ENCODE results near the gene RHCE.
"Not testable (repeated sequence)": the region's sequence is repeated elsewhere in the genome, so short reads cannot be mapped to it uniquely, and the experiment has no call there.

Gene RHCE

DNA sequence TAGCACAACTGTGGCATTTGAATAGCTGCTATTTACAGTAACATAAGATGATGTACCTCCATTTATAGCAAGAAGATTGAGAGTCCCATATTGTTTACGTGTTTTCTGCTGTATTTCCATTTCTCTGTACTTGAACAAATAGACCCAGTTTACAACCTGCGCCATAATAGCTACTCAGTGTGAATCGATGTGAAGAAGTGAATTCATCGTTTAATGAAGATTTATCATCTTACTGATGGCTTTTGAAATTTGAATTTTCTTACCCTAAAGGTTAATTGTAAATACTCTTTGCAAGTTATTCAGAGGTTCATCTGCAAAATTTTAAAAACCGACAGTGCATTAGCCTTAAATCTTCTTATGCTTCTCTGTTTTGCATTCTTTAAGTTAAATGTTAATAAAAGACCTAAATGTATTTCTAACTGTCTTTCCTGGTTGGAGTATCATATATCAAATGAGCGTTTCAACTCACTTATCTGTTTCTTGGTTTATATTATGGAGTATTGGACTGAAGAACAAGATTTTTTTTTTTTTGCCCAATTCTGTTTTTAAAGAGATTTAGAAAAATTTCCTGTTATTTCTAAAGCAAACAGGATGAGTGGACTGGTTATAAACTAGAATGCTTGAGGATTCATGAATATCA lies 12.2 kb upstream of the RHCE start:
- no peak for DNase-seq

DNA sequence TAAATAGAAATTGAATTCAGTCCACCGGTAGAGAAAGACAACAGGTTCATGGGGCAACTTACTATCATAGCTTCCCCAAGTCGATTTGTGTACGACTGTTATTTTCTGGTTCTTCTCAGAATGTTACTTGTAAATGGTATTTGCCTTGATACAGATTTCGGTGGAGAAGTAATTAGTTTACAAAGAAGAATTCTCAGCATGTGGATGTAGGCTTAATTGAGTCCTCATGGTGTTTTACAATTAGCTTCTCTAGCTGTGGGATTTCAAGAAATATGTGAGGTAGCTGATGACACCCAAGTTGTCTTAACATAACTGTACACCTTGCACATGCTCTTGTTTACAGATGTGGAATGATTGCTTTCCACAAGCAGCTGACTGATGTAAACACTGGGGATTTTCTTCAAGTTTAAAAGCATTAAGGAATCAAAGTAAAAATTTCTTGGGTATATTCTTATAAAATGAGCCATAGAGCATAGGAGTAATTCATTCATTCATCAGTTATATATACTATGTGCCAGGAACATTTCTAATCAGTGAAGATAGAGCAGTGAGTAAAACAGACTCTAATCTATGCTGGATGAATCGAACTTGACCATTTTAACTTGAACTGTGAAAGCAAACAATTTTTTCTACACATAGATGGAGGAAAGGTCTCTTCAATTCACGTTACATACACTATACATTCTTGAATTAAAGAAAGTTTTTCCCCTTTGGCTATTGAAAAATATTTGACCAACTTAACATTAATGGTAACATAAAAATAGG lies 11.5 kb upstream of the RHCE start:
- no peak for DNase-seq

DNA sequence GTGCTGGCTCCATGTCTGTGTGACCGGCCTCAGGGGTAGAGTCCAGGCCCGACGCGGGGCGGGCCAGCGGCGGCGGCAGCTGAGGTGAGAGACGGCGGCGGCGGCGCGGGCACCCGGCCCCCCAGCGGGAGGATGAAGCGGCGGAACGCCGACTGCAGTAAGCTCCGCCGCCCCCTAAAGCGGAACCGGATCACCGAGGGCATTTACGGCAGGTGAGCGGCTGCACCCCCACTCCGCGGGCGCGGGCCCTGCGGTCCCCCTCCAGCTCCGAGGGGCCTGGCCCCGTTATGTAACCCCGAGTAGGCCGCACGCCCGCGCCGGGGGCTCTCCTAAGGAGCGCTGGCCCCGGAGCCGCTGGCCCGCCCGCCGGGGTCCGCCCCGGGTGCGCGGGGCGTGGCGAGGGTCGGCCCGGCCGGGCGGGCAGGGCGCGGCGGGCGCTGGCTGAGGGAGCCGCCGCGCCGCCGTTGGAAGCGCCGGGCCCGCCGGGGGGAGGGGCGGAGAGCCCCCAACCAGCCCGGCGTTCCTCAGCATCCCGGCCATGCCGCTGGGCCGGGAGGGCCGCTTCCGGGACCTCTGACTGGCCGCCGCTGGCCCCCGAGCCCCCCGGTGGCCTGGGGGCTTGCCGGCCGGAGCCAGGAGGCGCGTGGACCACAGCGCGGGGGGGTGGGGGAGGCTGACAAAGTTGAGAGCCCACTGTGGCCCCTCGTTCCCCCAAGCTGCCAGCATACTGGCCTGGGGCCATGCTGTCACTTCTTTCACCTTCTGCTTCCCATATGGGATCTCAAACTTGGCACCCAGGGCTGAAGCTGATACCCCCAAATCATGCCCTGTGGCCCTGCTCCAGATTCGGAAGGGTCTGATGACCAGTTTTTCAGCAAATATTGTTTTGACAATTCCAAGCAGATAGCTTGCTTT lies 10.6 kb upstream of the RHCE start:
- no peak for DNase-seq

DNA sequence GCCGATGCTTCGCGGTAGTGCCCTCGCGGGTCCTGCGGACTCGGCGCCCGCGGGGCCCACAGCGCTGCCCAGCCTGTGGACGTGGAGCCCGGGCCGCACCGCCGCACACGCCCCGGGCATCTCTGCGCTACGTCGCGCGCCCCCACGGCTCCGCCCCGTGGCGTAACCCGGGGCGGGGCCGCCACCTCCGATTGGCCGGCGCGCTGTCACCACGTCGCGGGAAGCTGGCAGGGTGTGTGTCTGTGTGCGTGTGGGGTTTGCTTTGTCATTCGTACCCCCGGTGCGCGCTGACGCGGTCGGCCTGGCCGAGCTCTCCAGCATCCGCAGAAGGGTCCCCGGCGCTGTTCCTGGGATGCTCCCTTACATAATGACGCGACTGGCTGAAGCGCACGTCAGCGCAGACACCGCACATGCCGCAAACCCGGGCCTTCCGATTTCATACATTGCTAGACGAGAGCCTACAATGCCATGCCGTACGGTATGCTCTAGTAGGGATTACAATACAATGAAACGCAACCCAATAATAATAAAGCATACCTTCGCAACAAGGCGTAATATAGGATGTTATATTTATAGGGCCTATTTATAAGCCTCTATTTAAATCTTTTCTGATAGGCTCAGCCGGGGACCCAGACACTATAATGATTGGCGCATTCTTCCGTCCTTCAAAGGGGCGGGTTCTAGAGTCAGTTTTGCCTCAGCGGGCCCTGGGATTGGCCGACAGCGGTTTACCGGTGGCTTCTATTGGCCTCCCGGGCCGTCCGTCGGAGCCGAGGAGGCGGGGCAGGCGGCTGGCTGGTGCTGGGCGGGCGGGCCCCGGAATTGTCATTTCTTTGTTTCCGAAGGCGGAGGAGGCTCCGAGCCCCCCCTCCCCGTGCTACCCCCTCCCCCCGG lies 9.7 kb upstream of the RHCE start, which contains the start of gene MACO1:
Gene MACO1, plus strand, starts transcription at position 825 of the 894 bp plus-strand sequence. CDS start 202 bp downstream, outside the sequence.
- peak; percentile 95 to 96 for DNase-seq

DNA sequence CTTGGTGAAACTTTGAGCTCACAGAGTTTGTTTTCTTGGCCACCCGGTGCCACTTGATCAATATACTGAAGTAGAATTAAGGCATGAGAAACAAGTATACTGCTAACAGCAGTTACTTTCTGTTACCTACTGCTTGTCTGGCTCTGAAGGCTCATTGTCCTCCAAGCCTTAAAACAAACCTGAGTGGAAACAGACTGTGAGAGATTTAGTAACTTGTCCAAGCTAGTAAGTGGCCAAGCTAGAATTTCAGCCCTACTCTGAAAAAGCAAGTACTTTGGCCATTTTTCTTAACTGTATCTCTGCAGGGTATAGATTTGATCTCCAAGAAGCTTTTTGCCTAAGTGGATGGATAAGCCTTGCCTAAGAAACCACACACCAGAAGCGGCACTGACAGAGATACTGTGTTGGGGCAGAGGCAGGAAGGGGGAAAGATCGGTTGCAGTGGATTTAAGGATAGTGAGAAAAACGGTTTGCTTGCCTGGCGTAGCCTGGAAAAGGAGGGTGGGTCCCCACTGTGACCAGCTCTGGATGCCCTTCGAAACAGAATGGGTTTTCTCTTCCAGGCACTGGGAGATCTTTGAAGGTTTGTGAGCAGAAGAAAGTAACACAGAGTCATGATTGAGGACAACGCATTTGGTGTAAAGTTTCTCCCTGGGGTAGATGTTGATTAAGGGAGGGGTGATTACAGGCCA lies 8.0 kb upstream of the RHCE start:
- no peak for DNase-seq

DNA sequence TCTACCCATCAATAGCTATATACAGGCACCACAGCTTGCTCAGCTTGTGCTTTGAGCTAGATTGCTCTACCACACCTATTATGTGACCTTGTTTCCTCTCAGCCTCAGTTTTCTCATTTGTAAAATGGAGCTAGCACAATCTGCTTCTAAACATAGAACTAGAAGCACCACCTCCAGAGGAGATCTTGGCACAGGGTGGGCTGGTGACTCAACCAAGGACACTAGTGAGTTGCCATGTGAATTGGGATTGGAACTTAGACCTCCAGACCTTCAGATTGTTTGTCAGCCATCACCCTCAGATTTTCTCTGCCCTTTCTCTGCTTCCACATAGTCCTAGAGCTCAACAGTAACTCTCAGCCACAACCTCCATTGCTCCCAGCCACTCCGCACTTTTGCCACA lies 7.1 kb upstream of the RHCE start:
- DNase-seq: no peak

DNA sequence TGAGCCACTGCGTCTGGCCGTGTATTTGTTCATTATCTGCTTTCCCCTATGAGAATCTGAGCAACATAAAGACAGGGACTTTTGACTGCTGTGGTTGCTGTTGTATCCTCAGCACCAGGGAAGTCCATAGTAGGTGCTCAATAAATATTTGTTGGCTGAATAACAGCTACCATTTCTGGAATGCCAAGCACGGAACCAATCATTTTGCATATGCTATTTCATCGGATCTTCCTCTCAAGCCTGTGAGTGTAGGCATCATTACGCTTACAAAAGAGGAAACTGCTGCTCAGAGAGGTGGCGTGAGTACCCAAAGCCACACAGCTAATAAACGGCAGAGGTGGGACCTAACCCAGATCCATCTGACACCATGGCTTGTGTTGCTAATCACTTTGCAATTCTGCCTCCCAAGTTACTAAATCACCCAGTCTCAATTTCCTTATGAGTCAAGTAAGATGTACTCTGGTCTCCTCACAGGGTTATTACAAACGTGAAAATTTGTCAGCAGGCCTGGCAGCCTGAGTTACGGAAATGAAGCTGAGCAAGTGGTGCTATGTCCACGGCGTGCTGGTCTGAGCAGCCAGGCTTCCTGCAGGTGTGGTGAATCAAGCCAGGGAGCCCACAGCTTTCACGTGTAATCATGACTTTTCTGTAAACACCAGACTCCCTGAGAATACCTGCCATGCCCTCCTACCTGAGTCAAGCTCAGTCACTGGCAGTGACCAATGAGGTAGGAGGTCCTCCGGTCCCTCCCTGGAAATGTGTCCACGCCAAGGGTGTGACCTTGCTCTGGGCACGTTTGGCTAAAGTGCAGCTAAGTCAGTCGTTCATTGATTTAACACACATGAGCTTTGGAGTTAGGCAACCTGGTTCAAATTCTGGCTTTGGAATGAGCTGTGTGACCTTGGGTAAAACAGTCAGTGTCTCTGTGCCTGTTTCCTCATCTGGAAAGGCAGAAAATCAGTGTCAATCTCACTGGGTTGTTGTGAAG lies 4.8 kb upstream of the RHCE start:
- DNase-seq: no peak

DNA sequence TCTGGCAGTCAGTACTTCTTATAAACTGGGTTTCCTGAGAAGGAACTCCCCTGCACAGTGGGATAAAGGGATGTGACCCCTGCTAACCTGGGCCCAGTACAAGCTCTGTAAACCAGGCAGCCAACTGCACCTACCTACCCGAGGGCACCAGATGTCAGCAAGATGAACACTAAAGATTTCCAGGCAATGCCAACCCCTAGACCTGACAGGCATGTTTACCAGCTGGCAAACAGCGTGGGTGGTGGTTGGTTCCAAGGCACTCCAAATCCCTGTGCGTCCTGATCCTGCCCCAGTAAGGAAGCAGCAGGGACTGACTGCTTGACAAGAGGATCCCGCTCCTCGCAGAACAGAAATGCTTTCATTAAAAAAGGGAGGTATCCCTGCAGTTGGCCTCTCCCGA lies 2.6 kb upstream of the RHCE start:
- not testable (repeated sequence) for DNase-seq

DNA sequence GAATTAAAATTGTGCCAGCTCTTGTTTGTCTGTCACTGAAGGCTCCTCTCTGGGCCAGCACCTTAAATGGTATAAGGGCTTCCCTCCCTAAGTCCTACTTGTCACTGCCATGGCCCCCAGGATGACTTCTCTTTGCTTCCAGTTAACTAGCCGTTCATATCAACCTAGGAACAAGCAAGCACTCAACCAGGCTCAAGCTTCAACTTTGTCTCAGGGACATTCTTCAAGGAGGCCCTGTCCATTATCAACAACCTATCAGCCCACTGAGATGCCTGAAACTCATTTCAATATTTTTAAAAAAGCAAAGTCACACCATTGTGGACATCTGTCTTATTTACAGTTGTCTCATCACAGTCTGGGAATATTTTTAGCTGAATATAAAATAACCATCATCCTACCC lies 1.3 kb downstream of the RHCE start:
- not testable (repeated sequence) for DNase-seq

DNA sequence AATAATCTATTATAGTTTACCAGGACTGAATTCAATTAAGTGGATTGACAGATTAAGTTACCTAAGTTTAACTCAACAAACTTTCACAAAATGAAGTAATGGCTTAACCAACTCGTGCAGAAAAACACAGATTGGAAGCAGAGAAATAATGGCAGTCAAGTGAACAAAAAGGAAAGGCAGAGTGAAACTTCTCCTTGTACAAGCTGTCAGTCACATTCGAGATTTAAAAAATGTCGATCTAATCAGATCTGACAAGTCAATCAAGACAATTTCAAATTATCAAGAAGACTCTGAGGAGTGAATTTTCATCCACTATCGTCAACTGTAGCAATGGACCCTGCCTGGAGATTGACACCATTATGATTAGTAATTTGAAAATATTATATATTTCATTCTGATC lies 3.3 kb downstream of the RHCE start:
- not testable (repeated sequence) for DNase-seq

DNA sequence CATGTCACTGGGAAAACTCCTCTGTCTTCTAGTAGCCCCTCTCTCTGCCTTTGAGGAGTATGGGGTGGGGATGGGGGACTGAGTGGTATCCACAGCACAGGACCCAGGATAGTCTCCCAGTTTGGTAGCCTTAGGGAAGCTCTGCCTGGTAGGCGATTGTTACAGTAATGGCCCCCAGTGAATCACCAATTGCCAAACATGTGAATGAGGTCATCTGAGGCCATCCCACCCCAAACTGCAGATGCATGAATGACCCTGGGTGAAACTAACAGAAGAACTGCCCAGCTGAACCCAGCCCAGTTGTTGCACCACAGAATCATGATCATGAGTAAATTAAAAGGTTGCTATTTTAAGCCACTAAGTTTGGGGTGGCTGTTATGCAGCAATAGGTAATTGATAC lies 6.0 kb downstream of the RHCE start:
- DNase-seq: not testable (repeated sequence)

DNA sequence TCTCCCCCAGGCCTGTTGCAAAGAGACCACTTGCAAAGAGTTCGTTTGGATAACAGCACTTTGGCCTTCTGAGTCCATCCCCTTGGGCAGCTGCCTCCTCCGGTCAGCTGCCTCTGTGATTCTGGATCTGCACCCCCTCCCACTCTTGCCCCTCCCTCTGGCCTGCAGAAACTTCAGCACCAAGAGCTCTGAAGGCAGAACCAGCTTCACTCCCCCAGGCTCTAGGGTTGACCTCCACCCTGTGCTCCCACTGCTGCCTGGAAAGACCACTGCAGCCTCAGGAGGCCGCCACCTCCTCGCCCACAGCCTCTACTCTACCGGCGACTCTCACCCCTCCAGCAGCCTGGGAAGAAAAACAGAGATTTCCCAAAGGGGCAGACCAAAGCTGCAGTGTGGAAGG lies 6.5 kb downstream of the RHCE start:
- DNase-seq: not testable (repeated sequence)

DNA sequence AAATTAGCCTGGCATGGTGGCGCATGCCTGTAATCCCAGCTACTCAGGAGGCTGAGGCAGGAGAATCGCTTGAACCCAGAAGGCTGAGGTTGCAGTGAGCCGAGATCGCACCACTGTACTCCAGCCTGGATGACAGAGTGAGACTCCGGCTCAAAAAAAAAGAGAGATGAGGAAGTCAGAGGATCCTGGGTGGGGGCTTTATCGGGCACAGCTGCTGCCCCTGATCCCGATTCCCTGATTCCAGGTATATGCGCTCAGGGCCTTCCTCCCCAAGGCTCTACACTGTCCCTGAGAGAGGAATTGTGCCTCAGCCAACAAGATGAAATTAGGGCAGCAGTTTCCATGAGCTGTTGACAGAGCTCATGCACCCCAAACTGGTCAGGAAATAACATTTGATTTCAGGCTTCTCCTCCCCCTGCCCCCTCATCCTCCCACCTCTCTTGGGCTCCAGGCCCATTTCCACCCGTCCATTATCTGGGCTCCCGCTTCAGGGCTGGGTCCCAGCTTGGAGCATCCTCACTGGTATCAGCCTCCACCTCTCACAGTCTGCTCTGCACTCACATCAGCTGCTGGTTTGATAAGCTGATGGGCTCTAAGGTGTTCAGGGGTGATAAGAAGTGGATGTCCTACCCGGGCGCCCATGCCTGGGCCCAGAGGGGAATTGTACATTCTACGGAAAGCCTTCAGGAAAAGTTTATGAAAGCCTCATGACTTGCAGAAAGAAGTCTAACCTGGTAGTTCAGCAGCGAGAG lies 7.6 kb downstream of the RHCE start:
- DNase-seq: not testable (repeated sequence)

DNA sequence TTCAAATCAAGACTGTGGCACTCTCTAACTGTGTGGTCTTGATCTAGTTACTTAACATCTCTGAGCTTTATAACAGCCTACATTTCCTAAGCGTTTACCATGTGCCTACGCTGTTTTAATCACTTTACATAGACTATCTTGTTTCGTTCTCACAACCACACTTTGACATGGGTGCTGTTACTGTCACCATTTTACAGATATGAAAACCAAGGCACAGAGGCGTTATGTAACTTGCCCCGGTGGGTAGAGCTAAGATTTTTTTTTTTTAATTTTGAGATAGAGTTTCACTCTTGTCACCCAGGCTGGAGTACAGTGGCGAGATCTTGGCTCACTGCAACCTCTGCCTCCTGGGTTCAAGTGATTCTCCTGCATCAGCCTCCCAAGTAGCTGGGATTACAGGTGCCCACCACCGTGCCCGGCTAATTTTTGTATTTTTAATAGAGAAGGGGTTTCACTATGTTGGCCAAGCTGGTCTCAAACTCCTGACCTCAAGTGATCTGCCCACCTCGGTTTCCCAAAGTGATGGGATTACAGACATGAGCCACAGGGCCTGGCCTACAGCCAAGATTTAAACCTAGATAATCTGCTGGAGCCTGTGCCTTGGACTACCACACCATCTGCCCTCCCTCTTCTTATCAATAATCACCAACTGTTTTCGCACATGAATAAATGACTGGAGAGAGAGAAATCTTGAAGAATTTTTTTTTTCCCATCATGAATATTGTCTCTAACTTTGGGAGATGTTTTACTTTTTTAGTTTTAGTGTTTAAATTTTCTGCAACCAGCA lies 10.8 kb downstream of the RHCE start:
- not testable (repeated sequence) for DNase-seq

DNA sequence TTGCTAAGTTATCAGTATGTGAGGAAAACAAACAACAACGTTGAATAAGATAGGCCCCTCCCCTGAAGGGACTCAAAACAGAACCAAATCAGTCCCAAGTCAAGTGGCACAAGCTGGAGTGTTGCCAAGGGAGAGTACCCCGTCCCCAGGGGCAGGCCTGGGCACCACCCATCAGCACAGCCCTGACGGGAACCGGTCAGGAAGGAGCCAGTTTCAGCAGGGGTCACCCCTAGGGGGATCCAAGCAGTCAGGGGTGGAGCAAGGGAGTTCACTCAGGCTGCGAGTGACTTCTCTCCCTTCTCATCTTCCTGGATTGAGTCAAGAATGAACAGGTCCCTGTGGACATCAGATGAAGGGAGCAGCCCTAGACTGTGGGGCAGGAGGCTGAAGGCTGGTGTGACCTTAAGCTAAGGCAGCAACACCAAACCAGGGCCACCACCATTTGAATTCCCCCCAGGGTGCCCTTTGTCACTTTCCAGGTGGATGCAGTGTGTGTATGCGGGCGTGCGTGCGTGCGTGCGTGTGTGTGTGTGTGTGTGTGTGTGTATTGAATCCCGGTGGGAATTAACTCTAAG lies 14.8 kb downstream of the RHCE start:
- not testable (repeated sequence) for DNase-seq

DNA sequence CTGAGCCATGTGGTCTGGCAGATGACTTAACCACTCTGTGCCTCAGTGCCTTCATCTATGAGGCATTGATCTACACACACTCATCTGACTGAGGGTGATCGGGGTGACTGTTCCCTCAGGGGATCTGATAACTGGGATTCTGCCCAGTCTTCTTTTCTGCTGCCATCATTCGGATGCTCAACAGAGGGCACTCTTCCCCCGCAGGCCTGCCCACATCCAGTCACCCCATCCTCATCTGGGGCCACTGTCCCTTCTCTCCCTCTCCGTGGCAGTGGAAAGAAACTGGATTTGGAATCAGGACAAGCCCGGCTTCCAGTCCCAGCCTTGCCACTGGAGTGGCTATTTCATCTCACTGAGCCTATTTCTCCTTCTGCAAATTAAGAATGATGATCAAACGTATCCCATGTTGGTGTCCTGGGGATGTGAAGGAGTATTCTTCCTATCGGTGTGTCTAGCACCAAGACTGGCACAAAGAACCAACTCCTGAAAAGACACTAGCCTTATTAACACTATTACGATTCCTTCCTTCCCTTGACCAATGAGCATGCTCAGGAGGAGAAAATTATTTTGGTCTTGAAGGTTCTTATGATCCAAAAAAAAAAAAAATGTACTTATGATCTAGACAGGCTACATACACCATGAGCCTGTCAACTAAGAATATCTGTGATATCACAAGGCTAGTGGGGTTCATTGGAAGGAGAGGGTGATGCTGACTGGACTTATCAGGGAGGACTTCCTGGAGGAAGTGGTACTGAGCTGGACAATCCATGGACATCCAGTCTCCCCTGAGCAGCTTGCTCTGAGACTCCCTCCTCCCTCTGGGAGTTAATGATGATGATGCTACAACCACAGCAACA lies 17.4 kb downstream of the RHCE start:
- DNase-seq: peak in 1 of 2 experiments; percentile 7

DNA sequence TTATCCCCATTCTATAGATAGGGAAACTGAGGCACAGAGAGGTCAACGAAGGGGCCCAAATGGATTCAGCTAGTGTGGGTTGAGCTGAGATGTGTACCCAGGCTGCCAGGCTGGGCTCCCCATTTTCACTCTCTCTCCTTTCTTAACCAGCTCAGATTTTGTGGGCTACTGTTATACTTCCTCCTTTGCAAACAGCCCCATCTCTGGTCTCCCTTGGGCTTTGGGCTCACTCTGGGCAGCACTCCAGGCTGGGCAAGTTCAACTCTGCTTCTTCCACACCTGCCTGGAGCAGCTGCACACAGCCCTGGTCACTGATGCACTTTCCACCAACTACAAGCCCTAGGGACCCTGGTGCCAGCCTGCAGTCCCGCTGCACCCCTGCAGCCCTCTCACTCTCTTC lies 22.5 kb downstream of the RHCE start:
- not testable (repeated sequence) for DNase-seq

Measured in activated CD4-positive, alpha-beta T cell treated with anti-CD3 and anti-CD28 coated beads, Interleukin-2, amount 50 U/mL, for 4 hours (primary cell).